Stimulated activated CD4-positive, alpha-beta T cell treated with anti-CD3 and anti-CD28 coated beads, TNF-alpha, amount 100 ng/mL, for 48 hours (primary cell): Measurements from ENCODE around the gene PICALM.
A peak's percentile ranks its signal among the peaks of the same experiment; 100 is the strongest.

Experiments used
- DNase-seq, 3 donors: peaks; one replicate each; pipeline ENCODE4 v3.0.0-alpha.2; 2020; ENCODE audit warnings: low read depth in 3 of 3

The PICALM gene

GRCh38 chr11:86081455-86081854 is 12.6 kb upstream of the PICALM start:
- no peak for DNase-seq

- DNase-seq: no peak
These were observed 10.5 kb upstream of the PICALM start for GRCh38 chr11:86079421-86079820.

GRCh38 chr11:86073948-86074347 is 5.1 kb upstream of the PICALM start:
- no peak for DNase-seq

DNA sequence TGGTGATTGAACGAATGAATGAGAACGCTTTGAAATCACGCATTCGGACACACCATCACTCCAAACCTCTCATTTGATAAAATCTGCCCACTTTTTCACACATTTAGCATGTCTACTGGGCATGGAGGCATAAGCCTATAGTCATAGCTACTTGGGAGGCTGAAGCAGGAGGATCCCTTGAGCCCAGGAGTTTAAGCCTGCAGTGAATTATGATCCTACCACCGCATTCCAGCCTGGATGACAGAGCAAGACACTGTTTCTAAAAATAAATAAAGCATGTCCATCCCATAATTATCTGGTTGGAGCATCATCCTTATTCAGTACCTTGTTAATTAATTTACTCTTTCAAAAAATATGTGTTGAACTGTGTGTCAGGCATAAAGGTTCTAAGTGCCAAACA is 3.3 kb upstream of the PICALM start:
- no peak for DNase-seq

- no peak for DNase-seq
These were observed 1.5 kb upstream of the PICALM start for GRCh38 chr11:86070142-86071056.

DNA sequence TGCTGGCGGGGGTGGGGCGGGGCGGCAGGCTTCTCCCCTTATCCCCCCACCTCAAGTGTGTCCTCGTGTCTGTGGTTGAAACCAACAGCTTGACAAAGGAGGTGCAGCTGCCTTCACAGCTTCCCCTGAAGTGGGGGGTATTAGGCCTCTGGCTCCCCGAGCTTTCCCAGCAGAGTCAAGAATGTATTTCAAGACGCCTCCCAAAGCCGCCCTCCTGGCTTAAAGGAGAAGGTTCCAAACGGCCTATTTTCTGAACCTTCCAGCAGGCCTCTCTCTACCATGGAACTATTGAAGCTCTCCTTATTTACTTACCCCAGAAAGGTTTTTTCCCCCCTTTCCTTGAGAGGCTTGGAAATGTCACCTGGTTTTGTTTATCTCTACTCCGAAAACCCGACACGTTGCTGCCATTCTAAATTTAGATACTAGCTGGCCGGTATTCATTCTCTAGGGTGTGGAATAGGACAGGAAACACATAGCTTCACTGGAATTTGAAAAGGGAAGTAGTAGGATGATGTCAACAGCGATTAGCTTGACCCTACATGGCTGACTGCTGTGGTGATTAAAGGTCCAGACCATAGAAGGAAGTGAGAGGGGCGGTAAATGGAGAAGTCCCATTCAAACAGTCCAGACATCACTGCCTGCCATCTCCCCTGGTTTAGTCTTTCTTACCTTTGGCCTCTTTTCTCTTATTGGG is 671 bp upstream of the PICALM start:
- no peak for DNase-seq

DNA sequence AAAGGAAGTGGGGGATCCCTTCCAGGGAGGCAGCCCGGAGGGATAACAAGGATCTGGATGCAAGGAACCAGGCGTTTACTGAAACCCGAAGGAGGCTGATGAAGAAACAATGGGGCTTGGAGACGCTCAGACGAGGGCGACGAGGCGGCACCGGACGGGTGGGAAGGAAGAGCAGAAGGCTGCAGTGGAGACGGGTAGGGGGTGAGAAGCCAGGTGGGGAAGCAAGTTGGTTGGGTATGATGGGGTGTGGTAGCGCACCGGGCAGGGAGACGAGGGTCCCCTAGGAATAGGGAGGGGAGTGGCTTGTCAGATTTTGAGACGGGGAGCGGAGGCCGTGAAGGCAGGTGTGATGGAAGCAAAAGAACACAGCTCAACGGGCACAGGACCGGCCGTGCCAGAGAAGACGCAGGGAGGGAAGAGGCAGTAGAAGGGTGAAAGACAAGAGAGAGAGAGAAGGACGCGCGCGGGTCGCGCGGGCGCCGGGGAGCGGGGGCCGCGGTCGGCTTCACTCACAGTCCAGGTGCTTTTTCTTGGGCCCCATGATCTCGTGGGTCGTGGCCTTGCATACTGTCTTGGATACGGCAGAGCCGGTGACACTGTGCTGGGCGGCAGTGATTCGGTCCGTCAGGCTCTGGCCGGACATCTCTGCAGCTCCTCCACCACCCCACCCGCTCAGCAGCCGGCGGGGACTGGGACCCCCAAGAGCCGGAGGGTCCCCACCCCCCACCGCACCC is 579 bp downstream of the PICALM start:
- peak in 2 of 3 donors; percentile 9 to 35 for DNase-seq

DNA sequence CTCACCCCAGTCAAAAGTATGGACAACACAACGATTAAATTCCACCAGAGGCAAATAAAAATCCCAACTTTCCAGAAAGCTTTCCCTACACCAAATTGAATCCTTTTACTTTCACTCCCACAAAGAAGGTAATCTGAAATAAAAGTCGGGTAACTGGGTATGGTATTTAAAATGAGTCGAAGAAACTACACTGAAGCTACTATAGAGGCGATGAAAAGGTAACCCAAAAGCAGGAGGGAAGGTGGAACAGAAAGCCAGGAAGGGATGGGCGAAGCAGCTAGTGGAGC is 1.1 kb downstream of the PICALM start:
- no peak for DNase-seq

- no peak for DNase-seq
These were observed 1.7 kb downstream of the PICALM start for GRCh38 chr11:86067009-86067850.

DNA sequence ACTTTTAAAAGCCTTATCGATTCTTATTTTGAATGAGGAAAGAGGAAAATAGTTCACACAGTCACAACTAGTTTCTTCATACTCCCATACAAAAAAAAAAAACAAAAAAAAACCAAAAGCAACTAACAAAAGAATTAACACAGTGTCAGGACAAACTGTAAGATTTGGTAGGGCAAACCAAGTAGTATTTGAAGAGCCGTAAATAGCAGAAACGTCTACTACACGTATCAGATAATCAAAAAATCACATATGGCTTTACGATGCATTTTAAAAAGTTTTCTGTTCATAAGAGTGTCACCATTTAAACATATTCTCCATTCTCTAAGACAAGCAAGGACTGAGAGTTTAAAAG is 2.3 kb downstream of the PICALM start:
- no peak for DNase-seq

DNA sequence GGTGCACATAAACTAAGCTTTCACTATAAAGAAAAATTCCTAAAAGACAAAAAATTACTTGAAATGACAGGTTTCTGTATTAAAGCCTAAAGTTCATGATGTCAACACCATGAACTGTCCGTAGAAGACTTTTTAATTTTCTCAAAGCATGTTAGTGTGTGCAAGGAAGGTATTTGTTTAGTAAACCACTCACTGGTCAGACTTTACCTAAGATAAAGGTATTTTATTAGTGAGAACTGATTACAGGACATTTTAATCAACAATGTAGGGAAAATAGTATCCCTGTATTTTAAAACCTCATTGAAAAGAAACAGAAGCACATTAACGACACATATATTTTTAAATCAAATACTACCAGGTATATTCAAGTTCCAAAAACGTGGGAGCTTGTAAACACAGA is 2.9 kb downstream of the PICALM start:
- DNase-seq: no peak

GRCh38 chr11:86064220-86064803 is 4.6 kb downstream of the PICALM start:
- DNase-seq: no peak

- no peak for DNase-seq
These were observed 5.3 kb downstream of the PICALM start for GRCh38 chr11:86063536-86063935.

GRCh38 chr11:86062719-86063118 is 6.2 kb downstream of the PICALM start:
- no peak for DNase-seq

DNA sequence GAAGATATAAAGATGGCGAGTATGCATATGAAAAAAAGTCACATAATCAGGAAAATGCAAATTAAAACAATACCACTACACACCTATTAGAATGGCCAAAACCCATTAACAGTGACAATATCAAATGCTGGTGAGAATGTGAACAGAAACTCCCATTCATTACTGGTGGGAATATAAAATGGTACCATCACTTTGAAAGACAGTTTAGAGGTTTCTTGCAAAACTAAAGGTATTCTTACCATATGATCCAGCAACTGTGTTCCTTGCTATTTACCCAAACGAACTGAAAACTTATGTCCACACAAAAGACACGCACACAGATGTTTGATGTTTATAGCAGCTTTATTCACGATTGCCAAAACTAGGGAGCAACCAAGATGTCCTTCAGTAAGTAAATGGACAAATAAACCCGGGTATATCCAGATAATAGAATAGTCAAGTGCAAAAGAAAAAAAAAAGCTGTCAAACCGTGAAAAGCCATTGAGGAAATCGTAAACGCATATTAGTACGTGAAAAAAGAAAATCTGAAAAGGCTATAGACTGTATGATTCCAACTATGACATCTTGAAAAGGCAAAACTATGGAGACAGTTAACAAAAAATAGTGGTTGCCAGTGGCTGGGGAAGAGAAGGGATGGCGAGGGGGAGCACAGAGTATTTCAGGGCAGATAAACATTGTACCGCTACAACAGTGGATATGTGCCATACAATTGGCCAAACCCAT is 7.2 kb downstream of the PICALM start:
- no peak for DNase-seq

DNA sequence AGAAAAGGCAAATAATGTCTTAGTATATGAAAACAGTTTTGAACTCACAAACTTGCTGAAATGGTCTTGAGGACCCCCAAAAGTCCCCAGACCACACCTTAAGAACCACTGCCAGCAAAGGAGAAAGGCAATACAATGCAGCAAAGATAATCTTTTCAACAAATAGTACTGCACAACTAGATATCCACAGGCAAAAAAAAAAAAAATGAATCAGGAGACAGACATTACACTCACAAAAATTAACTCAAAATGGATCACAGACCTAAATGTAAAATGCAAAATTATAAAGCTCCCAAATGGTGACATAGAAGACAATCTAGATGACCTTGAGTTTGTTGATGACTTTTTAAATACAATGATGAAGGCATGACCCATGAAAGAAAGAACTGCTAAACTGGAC is 8.3 kb downstream of the PICALM start:
- DNase-seq: no peak

GRCh38 chr11:86058360-86058759 is 10.5 kb downstream of the PICALM start:
- DNase-seq: no peak

DNA sequence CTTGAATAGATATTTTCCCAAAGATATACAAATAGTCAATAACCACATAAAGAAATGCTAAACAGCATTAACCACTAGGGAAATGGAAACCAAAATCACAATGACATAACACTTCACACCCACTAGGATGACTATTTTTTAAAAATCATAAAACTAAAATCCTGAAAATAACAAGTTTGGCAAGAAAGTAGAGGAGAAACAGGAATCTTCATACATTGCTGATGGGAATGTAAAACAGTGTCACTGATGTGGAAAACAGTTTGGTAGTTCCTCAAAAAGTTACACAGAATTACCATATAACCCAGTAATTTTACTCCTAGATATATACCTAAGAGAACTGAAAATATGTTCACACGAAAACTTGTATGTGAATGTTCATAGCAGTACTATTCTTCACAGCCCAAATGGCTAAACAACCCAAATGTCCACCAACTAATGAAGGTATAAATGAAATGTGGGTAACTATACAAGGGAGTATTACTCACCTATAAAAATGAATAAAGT is 12.5 kb downstream of the PICALM start:
- DNase-seq: no peak

GRCh38 chr11:86052693-86053641 is 15.9 kb downstream of the PICALM start:
- DNase-seq: no peak
